Limb (tissue), 2 donors: Measurements from ENCODE around the gene MYCBP2.
"Not testable (repeated sequence)": the region's sequence is repeated elsewhere in the genome, so short reads cannot be mapped to it uniquely, and the experiment has no call there.

Experiments used
- DNase-seq, 2 donors: peaks; one replicate each; pipeline ENCODE4 v3.0.0-alpha.2; 2016; ENCODE audit errors: extremely low spot score in 2 of 2

Gene MYCBP2

DNA sequence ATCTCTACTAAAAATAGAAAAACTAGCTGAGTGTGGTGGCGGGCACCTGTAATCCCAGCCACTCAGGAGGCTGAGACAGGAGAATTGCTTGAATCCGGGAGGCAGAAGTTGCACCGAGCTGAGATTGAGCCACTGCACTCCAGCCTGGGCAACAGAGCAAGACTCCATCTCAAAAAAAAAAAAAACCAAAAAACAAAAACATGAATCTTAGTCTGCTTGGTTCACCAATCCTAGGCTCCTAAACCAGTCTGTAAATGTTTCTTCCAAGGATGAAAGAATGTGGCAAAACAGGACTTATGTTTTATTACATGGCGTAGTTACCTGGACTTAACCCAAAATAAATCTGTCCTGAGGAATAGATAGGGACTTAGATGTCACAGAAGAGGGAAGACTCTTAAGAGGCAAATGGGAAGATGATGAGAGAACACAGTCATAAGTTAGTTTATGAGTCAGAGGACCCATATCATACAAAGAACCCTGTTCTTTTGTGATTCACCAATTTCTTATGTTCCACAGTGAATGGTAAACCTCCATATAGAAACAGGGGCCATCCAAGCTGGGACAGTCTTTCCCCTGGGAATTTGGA, 293.1 kb downstream of the MYCBP2 start:
- DNase-seq = no peak

DNA sequence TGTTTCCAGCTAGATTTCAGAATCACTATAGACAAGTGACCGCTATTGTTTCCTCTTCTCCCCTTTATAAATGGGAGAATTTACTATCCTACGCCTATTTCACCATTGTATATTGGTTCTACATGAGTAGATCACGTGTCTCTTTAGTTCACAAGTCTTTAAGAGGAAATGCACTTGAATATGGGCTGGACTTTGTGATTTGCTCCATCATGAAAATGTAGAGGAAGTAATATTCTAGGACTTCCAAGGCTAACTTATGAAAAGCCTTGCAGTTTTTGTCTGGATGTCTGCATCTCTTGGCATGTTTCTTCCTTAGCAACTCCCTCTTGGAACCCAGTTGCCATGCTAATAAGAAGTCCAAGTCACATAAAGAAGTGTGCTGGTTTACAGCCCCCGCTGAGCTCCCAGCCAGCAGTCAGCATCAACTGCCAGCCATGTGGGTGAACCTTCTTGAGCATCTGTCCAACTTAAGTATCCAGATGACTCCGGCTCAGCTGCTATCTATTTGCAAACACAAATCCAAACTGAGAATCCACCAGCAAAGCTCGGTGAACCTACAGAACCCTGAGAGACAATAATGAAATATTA, 295.1 kb downstream of the MYCBP2 start:
- DNase-seq = no peak

DNA sequence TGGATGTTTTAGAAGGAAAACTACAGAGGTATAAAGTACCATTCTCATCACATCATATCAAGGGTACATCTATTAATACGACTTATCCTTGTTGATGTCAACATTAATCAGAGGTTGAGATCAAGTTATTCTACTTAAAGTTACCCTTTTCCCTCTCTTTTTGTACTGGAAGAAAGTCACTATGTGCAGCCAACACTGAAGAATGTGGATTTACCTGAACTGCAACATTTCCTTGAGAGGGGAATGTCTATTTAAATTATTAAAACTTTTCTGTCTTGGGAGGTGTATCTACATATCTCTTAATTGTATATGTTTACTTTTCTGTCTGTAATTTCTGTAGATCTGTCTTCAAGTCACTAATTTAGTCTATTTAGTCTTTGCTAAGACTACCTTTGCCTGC, 297.5 kb downstream of the MYCBP2 start:
- DNase-seq = no peak

DNA sequence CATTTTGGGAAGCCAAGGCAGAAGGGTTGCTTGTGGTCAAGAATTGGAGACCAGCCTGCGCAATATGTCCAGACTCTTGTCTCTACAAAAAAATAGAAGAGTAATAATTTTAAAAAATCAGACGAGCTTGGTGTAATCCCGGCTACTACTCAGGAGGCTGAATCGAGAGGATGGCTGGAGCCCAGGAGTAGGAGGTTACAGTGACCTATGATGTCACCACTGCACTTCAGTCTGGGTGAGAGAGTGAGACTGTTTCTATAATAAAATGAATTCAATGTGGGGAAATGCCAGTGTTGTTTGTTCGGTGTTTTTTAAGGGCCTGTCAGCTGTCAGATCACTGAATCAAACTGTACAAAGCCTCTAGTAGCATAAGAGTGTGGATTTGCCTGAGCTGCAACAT, 298.7 kb downstream of the MYCBP2 start:
- no peak for DNase-seq

GRCh38 chr13:77026861-77027621, 299.9 kb downstream of the MYCBP2 start, which contains the start of gene FBXL3:
Gene FBXL3, minus strand, starts transcription at chr13:77027159. Its CDS starts 5,299 bp downstream, at chr13:77021860.
- DNase-seq = peak; percentile 87 to 95

DNA sequence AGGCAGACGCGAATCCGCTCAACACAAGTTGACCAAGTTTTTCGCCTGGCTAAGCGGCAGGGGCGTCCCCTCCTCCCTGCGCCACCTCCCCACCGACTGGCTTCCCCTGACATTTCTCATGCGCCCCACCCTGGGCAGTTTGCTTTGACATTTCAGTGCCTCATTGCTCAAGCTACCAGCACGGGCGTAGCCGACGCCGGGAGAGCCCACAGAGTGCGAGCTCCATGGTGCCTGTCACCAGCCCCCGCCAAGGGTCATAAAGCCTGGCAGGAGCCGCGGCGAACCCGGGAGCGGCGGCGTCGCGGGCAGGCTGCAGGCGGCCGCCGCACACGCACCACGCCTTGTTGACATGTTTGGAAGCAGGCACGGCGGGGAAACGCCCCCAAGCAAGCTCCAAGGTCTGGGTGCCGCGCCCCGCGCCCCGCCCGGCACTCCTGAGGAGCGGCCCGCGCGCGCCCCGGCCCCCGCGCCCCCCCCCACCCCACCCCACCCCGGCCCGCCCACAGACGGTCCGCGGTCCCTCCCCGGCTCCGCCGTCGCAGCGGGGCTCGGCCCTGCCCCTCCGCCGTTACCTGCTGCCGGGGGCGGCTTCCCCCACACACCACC, 300.5 kb downstream of the MYCBP2 start:
- peak; percentile 36 to 82 for DNase-seq

- DNase-seq = no peak
Measured at GRCh38 chr13:77022341-77022740, 304.6 kb downstream of the MYCBP2 start.

DNA sequence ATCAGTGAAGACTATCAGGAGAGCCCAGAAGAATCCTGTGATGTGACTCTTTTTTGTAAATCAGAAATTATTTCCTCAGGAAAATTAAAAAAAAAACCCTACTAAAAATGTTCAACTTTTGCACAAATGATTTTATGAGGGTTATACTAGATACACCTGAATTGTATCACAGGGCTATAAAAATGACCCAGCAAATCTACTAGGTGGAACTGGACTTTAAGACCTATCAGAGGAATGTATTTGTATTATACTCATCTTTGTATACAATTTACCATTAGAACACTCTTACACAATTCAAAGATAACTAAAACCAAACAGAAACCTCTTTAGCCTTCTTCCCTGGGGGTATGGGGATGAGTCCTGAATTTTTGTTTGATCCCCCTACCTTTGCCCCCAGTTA, 307.1 kb downstream of the MYCBP2 start:
- no peak for DNase-seq

DNA sequence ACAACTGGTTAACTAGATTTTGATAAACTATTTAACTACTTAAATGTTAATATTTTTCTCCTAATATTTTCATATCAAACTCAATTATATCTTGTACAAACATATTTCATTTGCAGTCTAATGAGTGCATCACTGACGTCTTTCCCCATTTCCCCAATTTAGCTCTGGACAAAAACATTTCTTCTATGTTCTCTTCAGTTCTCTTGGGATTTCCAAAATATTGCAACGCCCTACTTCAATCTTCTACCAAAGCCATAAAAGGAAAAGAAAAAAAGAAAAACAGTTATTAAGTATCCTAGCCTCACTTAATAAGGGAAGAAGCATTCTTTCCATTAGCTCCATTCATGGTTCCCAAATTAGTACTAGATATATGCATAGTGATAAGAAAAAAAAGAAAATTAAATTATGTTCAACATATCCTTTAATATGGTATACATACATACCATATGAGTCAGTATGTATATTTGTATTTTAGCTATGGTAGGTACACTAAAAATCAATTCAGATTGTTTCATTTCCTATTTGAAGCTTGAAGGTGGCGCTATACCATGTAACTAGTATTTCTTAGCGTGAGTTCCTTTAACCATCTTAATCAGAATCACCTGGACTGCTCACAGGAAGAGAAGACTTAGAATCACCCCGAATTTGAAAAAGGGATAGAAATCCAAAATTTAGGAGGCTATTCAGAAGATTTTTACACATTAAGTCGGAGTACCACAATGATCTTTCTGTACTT, 309.8 kb downstream of the MYCBP2 start:
- DNase-seq = no peak

DNA sequence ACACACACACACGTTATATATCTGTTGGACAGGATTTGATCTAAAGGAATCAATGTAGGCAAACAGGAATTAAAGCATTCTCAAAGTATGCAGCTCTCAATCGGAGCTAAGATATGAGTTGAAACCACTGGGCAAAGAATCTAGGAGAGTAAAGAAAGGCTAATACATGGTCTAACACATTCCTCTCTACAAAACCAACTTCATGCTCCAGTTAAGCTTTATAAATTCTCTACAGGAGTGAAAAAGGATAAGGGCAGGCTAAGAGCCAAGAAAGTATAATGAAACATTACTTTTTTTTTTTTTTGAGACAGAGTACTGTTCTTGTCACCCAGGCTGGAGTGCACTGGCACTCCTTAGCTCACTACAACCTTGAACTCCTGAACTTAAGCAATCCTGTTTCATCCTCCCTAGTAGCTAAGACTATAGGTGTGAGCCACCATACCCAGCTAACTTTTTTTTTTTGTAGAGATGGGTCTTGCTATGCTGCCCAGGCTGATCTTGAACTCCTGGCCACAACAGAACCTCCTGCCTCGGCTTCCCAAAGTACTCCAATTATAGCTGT, 310.6 kb downstream of the MYCBP2 start:
- no peak for DNase-seq

GRCh38 chr13:77014906-77015685, 311.8 kb downstream of the MYCBP2 start:
- DNase-seq = no peak

- no peak for DNase-seq
Measured at GRCh38 chr13:77013853-77014542, 312.9 kb downstream of the MYCBP2 start.

DNA sequence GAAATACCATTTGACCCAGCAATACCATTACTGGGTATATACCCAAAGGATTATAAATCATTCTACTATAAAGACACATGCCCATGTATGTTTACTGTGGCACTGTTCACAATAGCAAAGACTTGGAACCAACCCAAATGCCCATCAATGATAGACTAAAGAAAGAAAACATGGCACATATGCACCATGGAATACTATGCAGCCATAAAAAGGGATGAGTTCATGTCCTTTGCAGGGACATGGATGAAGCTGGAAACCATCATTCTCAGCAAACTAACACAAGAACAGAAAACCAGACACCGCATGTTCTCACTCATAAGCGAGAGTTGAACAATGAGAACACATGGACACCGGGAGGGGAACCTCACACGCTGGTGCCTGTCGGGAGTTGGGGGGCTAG, 317.2 kb downstream of the MYCBP2 start:
- not testable (repeated sequence) for DNase-seq

- no peak for DNase-seq
Measured at GRCh38 chr13:77009011-77009410, 317.9 kb downstream of the MYCBP2 start.

- DNase-seq = not testable (repeated sequence)
Measured at GRCh38 chr13:77008337-77008736, 318.6 kb downstream of the MYCBP2 start.

GRCh38 chr13:77002590-77003190, 324.2 kb downstream of the MYCBP2 start:
- DNase-seq = peak in 1 of 2 donors; percentile 52

GRCh38 chr13:77001963-77002587, 324.8 kb downstream of the MYCBP2 start:
- DNase-seq = no peak

DNA sequence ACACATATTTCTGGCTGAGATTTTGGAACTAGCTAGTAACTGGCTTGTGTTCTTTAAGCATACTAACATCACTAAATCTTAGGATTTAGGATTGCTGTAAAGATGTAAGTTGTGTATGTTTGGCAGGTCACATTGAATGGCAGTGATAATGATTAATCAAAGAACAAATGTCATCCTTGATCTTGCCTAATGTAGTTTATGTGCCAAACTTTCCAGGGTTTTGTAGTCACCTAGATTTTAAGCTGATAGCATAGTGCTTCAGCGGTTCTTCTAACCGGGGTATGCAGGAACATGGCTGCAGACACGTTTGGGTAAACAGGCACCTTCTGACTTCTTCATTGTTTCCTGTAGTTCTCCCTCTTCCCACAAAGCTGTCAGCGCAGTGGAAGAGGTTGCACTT, 325.4 kb downstream of the MYCBP2 start:
- no peak for DNase-seq

DNA sequence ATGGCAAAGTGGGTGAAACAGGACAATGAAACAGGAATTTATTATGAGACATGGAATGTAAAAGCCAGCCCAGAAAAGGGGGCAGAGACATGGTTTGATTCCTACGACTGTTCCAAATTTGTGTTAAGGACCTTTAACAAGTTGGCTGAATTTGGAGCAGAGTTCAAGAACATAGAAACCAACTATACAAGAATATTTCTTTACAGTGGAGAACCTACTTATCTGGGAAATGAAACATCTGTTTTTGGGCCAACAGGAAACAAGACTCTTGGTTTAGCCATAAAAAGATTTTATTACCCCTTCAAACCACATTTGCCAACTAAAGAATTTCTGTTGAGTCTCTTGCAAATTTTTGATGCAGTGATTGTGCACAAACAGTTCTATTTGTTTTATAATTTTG, 326.4 kb downstream of the MYCBP2 start:
- no peak for DNase-seq
